H1 (cell line): ENCODE results near the gene MKKS. TPM values are rescaled to one million over a fixed set of nuclear protein-coding genes. Genes with fewer than 3 reads are reported as not detected.

Source experiments
- CTCF ChIA-PET: fragments of 300-600 bp; sonication (Branson Sonifier 250); formaldehyde crosslinking; loops from one replicate; lab custom pipeline; 2021; ENCODE audit not compliant: partially characterized antibody; lab: Charles Lee
- POLR2A ChIA-PET: fragments of 300-600 bp; sonication (Branson Sonifier 250); formaldehyde crosslinking; loops from one replicate; lab custom pipeline; 2021; ENCODE audit warnings: inconsistent platforms; ENCODE audit not compliant: partially characterized antibody; lab: Charles Lee
- DNase-seq, 2 experiments: peaks; one replicate each; pipeline versions ENCODE4 v3.0.0 to v3.0.0-alpha.2; 2010 to 2022; ENCODE audit warnings: low spot score in 2 of 2, low read depth in 1 of 2, mixed read lengths in 1 of 2
- FAIRE-seq: peaks from 2 replicates; lab custom pipeline; 2011; peaks lifted over from hg19 to GRCh38; lab: Jason Lieb, UNC
- H2AFZ ChIP-seq: 2 replicates; pipeline ENCODE4 v1.8.1; 2012; ENCODE audit warnings: low read length, inconsistent platforms
- H2AK5ac ChIP-seq: 2 replicates; pipeline ENCODE4 v1.6.1; 2013; ENCODE audit warnings: low read depth, low read length
- H2BK120ac ChIP-seq: replicated peaks from 2 replicates; pipeline ENCODE3; 2013; ENCODE audit warnings: low read depth, low read length, inconsistent platforms
- H2BK12ac ChIP-seq: 2 replicates; pipeline ENCODE4 v1.6.1; 2013; ENCODE audit warnings: low read depth, low read length
- H2BK15ac ChIP-seq: 2 replicates; pipeline ENCODE4 v1.6.1; 2013; ENCODE audit warnings: low read length
- H2BK20ac ChIP-seq: 2 replicates; pipeline ENCODE4 v1.6.1; 2013; ENCODE audit warnings: low read length
- H2BK5ac ChIP-seq: 2 replicates; pipeline ENCODE4 v1.6.1; 2013; ENCODE audit warnings: low read depth, low read length
- H3K14ac ChIP-seq: 2 replicates; pipeline ENCODE4 v1.6.1; 2013; ENCODE audit warnings: inconsistent platforms; ENCODE audit not compliant: insufficient read length
- H3K18ac ChIP-seq: 2 replicates; pipeline ENCODE4 v1.6.1; 2013; ENCODE audit warnings: low read length; ENCODE audit errors: extremely low read depth
- H3K23ac ChIP-seq: 2 replicates; pipeline ENCODE4 v1.6.1; 2013; ENCODE audit warnings: inconsistent platforms; ENCODE audit not compliant: insufficient read length
- H3K23me2 ChIP-seq: 2 replicates; pipeline ENCODE4 v1.6.1; 2013; ENCODE audit warnings: low read depth, low read length
- H3K27ac ChIP-seq: 2 replicates; pipeline ENCODE4 v1.6.1; 2011; ENCODE audit warnings: low read depth, low read length, inconsistent platforms
- H3K27me3 ChIP-seq, 4 experiments: replicated peaks in 1 of 4; 1 replicate in 1 of 4; 2 replicates in 3 of 4; pipeline versions ENCODE4 v1.6.1 to v1.8.1; 2011 to 2013; ENCODE audit warnings: low read length in 3 of 4, mild to moderate bottlenecking in 3 of 4, inconsistent platforms in 2 of 4, mixed read lengths in 2 of 4, moderate library complexity in 1 of 4; ENCODE audit not compliant: control insufficient read depth in 3 of 4, insufficient read depth in 3 of 4; ENCODE audit errors: extremely low read depth in 1 of 4
- H3K36me3 ChIP-seq, 4 experiments: 2 replicates each; pipeline versions ENCODE4 v1.6.1 to v1.8.1; 2011 to 2013; ENCODE audit warnings: mild to moderate bottlenecking in 4 of 4, low read length in 3 of 4, moderate library complexity in 2 of 4, control low read depth in 1 of 4, inconsistent platforms in 1 of 4; ENCODE audit not compliant: insufficient read depth in 4 of 4, control insufficient read depth in 2 of 4
- H3K4ac ChIP-seq: replicated peaks from 2 replicates; pipeline ENCODE3; 2013; ENCODE audit warnings: low read length, low read depth, mixed read lengths, inconsistent platforms; ENCODE audit not compliant: insufficient read length
- H3K4me1 ChIP-seq, 4 experiments: replicated peaks in 1 of 4; 1 replicate in 1 of 4; 2 replicates in 3 of 4; pipeline versions ENCODE4 v1.6.1 to v1.8.1; 2011 to 2013; ENCODE audit warnings: low read length in 3 of 4, inconsistent platforms in 2 of 4, mixed read lengths in 1 of 4; ENCODE audit not compliant: insufficient read depth in 4 of 4, control insufficient read depth in 3 of 4
- H3K4me2 ChIP-seq, 2 experiments: 2 replicates each; pipeline versions ENCODE4 v1.6.1 to v1.8.1; 2011 to 2013; ENCODE audit warnings: low read depth in 2 of 2, low read length in 2 of 2, control low read depth in 1 of 2, inconsistent platforms in 1 of 2, mild to moderate bottlenecking in 1 of 2; ENCODE audit not compliant: insufficient read depth in 1 of 2
- H3K4me3 ChIP-seq, 4 experiments: fragments of 200-600, 300-600 bp in 1 of 4; sonication (generic), shearing (Covaris generic), sonication (Bioruptor Twin) in 1 of 4; 2 replicates each; pipeline versions ENCODE4 v1.5.1 to v1.8.1; 2011 to 2016; ENCODE audit warnings: low read length in 4 of 4, low read depth in 3 of 4, control low read depth in 2 of 4, inconsistent platforms in 2 of 4, mild to moderate bottlenecking in 2 of 4, mixed read lengths in 1 of 4, moderate library complexity in 1 of 4; ENCODE audit not compliant: insufficient read depth in 2 of 4; ENCODE audit errors: extremely low read depth in 1 of 4
- H3K56ac ChIP-seq: replicated peaks from 2 replicates; pipeline ENCODE3; 2013; ENCODE audit warnings: low read depth, mild to moderate bottlenecking, mixed read lengths, low read length, inconsistent platforms; ENCODE audit not compliant: insufficient read length
- H3K79me1 ChIP-seq: 2 replicates; pipeline ENCODE4 v1.6.1; 2013; ENCODE audit warnings: low read depth, low read length, control low read depth
- H3K79me2 ChIP-seq, 2 experiments: 2 replicates each; pipeline versions ENCODE4 v1.6.1 to v1.8.1; 2012 to 2013; ENCODE audit warnings: low read length in 2 of 2, mild to moderate bottlenecking in 2 of 2, inconsistent platforms in 1 of 2; ENCODE audit not compliant: insufficient read depth in 2 of 2, control insufficient read depth in 1 of 2
- H3K9ac ChIP-seq, 4 experiments: replicated peaks in 1 of 4; 1 replicate in 1 of 4; 2 replicates in 3 of 4; pipeline versions ENCODE4 v1.6.1 to v1.8.1; 2011 to 2013; ENCODE audit warnings: low read depth in 3 of 4, low read length in 3 of 4, control low read depth in 2 of 4, mild to moderate bottlenecking in 2 of 4, moderate library complexity in 2 of 4, inconsistent platforms in 1 of 4; ENCODE audit errors: extremely low read depth in 1 of 4
- H3K9me3 ChIP-seq, 2 experiments: 2 replicates each; pipeline versions ENCODE4 v1.6.1 to v1.8.1; 2012 to 2013; ENCODE audit warnings: mild to moderate bottlenecking in 2 of 2, moderate library complexity in 2 of 2, control low read depth in 1 of 2, inconsistent platforms in 1 of 2, low read depth in 1 of 2, low read length in 1 of 2, mixed read lengths in 1 of 2; ENCODE audit not compliant: insufficient read depth in 2 of 2
- H4K20me1 ChIP-seq, 2 experiments: replicated peaks in 1 of 2; 2 replicates each; pipeline versions ENCODE3 to v1.8.1; 2011 to 2013; ENCODE audit warnings: inconsistent platforms in 2 of 2, low read length in 2 of 2, mild to moderate bottlenecking in 1 of 2; ENCODE audit not compliant: insufficient read depth in 2 of 2, control insufficient read depth in 1 of 2
- H4K5ac ChIP-seq: 2 replicates; pipeline ENCODE4 v1.6.1; 2013; ENCODE audit warnings: low read length, low read depth, mixed read lengths, inconsistent platforms; ENCODE audit not compliant: insufficient read length
- H4K8ac ChIP-seq: 2 replicates; pipeline ENCODE4 v1.8.0; 2013; ENCODE audit warnings: mild to moderate bottlenecking, moderate library complexity, low read length, inconsistent platforms; ENCODE audit not compliant: insufficient read depth; ENCODE audit errors: extremely low read depth
- H4K91ac ChIP-seq: replicated peaks from 2 replicates; pipeline ENCODE3; 2013; ENCODE audit warnings: low read length, mixed read lengths, inconsistent platforms; ENCODE audit not compliant: insufficient read length
- ASH2L ChIP-seq: fragments of 200-600, 300-600 bp; sonication (generic); IDR thresholded peaks from one replicate; pipeline ENCODE4 v1.7.1; 2017; ENCODE audit warnings: low read length
- E2F6 ChIP-seq: IDR thresholded peaks from 2 replicates; pipeline ENCODE4 v1.6.1; 2012; ENCODE audit warnings: inconsistent platforms
- JUN ChIP-seq: IDR thresholded peaks from 2 replicates; pipeline ENCODE4 v1.6.1; 2011; ENCODE audit warnings: low read depth, mild to moderate bottlenecking, improper control_type of control experiment, low read length
- JUND ChIP-seq: IDR thresholded peaks from 2 replicates; pipeline ENCODE4 v1.6.1; 2011; ENCODE audit warnings: mild to moderate bottlenecking, improper control_type of control experiment, low read length
- RXRA ChIP-seq: IDR thresholded peaks from 2 replicates; pipeline ENCODE4 v1.6.1; 2011; ENCODE audit warnings: low read depth, mild to moderate bottlenecking, low read length, moderate library complexity; ENCODE audit not compliant: insufficient read depth
- ZNF274 ChIP-seq: IDR thresholded peaks from 2 replicates; pipeline ENCODE4 v1.7.0; 2012; ENCODE audit warnings: low read length, borderline replicate concordance; ENCODE audit errors: extremely low read depth
- WGBS, 2 experiments: shearing (Covaris generic) in 1 of 2; methylation state at CpG; one replicate each; pipeline versions ENCODE4 v1.1.6 to v1.1.7; 2013 to 2015; ENCODE audit warnings: low lambda C conversion rate in 2 of 2, mixed read lengths in 2 of 2, inconsistent platforms in 1 of 2, low coverage in 1 of 2, missing lambda C conversion rate in 1 of 2; ENCODE audit not compliant: insufficient replicate concordance in 2 of 2, insufficient coverage in 1 of 2, insufficient read length in 1 of 2; ENCODE audit errors: extremely low coverage in 1 of 2, missing lambda C conversion rate in 1 of 2; 5-methylcytosine and 5-hydroxymethylcytosine counted together
- polyA plus RNA-seq, 7 experiments: library from polyadenylated mRNA; depleted of rRNA in 3 of 7; stranded (reverse) in 5 of 7; unstranded in 2 of 7; fragments of >200 nt in 5 of 7; fragments of 200-250 nt in 2 of 7; gene quantifications; 1 replicate in 5 of 7; 2 replicates in 1 of 7; 4 replicates in 1 of 7; pipeline versions ENCODE4 v1.2.1 to v1.2.3, GENCODE V29; 2011 to 2013; ENCODE audit warnings: missing spikeins in 2 of 7, mixed read lengths in 2 of 7
- total RNA-seq: library from RNA; stranded (reverse); fragmentation: NEBNext Ultra II Directional; extraction: Animal tissue kit (Norgen Biotek cat#: 25700); gene quantifications from 2 replicates; pipeline ENCODE4 v1.2.1, GENCODE V29; 2021

Gene MKKS
- total and polyA plus RNA-seq, 2 of the 8 experiments (the other 6 are each of a cell fraction or from before 2014, with no cell fraction given): 15.9 to 24.8 TPM

DNA sequence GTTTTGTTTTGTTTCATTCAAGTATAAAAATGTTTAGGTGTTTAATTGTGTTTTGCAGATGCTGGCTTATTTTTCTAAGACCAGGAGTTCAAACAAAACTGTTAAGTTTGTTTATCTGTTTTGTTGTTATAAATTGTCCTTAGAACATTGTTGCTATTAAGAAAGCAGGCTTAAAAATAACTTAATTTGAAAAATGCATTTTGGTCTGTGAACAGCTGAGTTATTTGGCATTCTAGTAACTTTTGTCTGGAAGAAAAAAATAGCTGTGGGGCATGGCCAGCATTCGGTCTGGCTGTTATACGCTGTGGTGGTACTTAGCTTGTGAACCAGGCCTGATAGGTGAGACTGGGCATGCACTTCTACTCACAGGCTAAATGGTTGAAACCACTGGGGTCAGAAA is 38.8 kb upstream of the MKKS start:
- CTCF ChIA-PET: interaction anchor here (0.6 to 1.7 kb wide), 5 partner anchors 34 to 1033 kb away, joined by 3 to 6 read pairs (median 3); no protein-coding TSS in a partner anchor
- no peak overlapping the region for H3K27ac ChIP-seq
- POLR2A ChIA-PET: interaction anchor here (0.6 to 1.4 kb wide), 2 partner anchors 40 to 253 kb away, joined by 3 read pairs; no protein-coding TSS in a partner anchor

More for the DNA sequence above, 38.8 kb upstream of the MKKS start:
- H3K4me2 ChIP-seq: no peak overlapping the region
- no peak overlapping the region for H2AK5ac ChIP-seq
- H2BK15ac ChIP-seq: no peak overlapping the region
- no peak for FAIRE-seq
- no peaks in the 10 kb centered on the region for H3K23me2 ChIP-seq
- H3K27me3 ChIP-seq: no peaks in the 10 kb centered on the region
- H3K4me1 ChIP-seq: peaks cover 0 to 19% (median 12%) of the 10 kb centered on the region in 4 experiments
- no peak overlapping the region for H3K14ac ChIP-seq
- no peak overlapping the region for H4K8ac ChIP-seq
- no peak overlapping the region for H3K4ac ChIP-seq
- H4K91ac ChIP-seq: no peak overlapping the region
- no peak overlapping the region for H3K9ac ChIP-seq
- no peak overlapping the region for H2BK20ac ChIP-seq
- H3K36me3 ChIP-seq: no peaks in the 10 kb centered on the region
- H3K79me1 ChIP-seq: no peaks in the 10 kb centered on the region
- no peak overlapping the region for H2AFZ ChIP-seq
- DNase-seq: no peak
- no peak overlapping the region for H3K56ac ChIP-seq
- H3K18ac ChIP-seq: no peak overlapping the region
- peaks cover 0 to 19% of the 10 kb centered on the region in 2 experiments; a peak in 2 of 4 replicates for H3K79me2 ChIP-seq
- no peak overlapping the region for H2BK5ac ChIP-seq
- TF ChIP-seq JUND (no peak), E2F6 (no peak), RXRA (no peak), JUN (no peak), ASH2L (no peak), ZNF274 (no peak)
- H3K4me3 ChIP-seq: no peak overlapping the region
- no peaks in the 10 kb centered on the region for H4K20me1 ChIP-seq
- H3K9me3 ChIP-seq: no peaks in the 10 kb centered on the region
- 96% methylated on average over 2 of the region's 2 CpGs; no CpG with 5 or more reads in 1 of the 2 experiments for WGBS, 2 experiments
- H2BK120ac ChIP-seq: no peak overlapping the region
- H4K5ac ChIP-seq: no peak overlapping the region
- no peak overlapping the region for H3K23ac ChIP-seq
- no peak overlapping the region for H2BK12ac ChIP-seq
